Measurements from ENCODE around the gene GABBR1.

GABBR1 gene

GRCh38 chr6:29561606-29562181 lies 71.3 kb downstream of the GABBR1 start:
- no peak for DNase-seq

- no peak for DNase-seq
These were observed 71.9 kb downstream of the GABBR1 start for GRCh38 chr6:29561091-29561490.

- DNase-seq, result no peak
These were observed 73.3 kb downstream of the GABBR1 start, which contains the start of gene UBD for GRCh38 chr6:29559524-29560287. UBD (minus strand) TSS chr6:29559732; CDS start chr6:29559701, 31 bp downstream.

GRCh38 chr6:29558439-29559079 lies 74.4 kb downstream of the GABBR1 start:
- no peak for DNase-seq

DNA sequence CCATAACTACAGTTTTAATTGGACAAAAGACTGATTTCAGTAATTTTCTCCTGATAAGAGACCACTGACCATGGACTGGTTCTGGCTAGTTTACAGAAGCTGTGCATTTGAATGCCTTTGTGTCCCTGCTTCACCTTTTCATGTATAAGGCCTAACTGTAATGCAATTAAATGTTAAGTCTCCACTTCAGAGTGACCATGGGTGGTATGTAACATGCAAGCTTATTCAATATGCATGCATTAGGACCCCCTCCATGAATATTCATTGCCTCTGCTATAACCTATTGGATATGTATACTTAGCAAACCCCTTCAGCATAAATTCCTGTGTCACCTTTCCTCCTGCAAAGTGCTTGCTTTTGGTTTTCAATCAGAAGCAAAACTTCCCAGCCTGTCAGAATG lies 75.7 kb downstream of the GABBR1 start:
- DNase-seq, result no peak

GRCh38 chr6:29554764-29555163 lies 78.2 kb downstream of the GABBR1 start:
- no peak for DNase-seq

- peak; percentile 45 for DNase-seq
These were observed 79.5 kb downstream of the GABBR1 start for GRCh38 chr6:29553268-29554057.

DNA sequence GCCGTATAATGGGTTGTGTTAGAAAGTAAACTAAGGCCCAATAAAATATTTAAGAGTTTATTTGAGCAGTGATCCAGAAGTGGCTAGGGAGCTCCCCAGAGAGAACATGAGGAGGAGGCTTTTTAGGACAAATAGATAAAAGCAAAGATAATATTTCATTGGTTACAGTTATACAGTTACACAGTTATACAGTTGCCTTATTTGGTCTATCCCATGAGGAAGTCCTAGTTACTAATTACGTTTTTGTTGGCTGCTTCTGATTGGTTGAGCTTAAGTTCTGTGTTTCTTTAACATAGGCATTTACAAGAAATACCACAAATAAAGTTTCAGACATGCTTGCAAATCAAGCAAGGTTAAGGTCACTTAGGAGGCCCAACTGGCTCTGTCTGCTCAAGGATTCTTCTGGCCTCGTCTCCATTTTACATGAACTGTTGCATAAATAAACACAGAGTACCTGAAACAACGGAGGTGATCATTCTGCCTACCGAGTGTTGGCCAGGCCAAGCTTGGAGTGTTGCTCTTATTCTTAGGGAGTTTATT lies 80.4 kb downstream of the GABBR1 start:
- peak; percentile 78 for DNase-seq

DNA sequence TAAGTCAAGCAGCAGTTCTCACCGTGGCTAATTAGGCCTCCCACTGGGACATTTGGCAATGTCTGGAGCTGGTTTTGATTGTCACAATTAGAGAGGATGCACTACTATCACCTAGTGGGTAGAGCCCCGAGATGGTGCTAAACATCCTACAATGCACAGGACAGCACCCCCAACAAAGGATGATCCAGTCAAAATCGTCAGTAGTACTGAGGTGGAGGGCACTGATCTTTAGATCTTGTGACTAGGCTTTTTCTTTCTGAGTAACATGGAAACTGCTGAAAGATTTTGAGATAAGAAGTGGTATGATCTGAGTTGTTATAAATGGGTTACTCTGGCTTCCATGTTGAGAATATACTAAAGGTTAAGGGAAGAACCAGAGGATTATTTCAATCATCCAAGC lies 85.4 kb downstream of the GABBR1 start:
- DNase-seq, result no peak

DNA sequence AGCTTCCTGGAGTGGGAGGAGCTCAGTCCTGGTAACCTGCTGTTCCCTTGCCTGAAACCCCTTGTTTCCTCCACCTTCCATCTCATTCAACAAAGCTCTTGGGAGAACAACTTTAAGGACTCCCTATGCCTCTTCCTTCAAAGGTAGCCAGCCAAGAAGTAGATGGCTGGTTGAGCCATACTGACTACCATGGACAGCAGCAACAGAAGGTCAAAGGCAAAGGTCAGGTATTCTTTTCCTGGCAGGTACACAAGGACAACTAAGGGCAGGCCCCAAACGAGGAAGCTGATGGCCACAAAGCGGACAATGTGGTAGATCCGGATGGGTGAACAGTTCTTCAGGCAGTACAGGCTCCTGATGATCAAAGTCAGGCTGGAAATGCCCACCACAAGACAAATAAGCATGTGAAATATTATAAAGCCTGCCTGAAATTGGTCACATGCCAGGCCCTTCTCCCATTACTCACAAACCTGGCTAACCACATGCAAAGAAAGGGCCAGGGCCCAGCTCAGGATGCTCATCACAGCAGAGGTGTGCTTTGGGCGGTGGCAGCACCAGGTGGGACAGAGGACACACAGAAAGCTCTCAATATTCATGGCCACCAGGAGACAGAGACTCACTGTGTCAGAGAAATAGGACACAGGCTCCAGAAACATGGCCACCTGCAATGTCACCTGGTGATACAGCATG lies 95.1 kb downstream of the GABBR1 start:
- no peak for DNase-seq

DNA sequence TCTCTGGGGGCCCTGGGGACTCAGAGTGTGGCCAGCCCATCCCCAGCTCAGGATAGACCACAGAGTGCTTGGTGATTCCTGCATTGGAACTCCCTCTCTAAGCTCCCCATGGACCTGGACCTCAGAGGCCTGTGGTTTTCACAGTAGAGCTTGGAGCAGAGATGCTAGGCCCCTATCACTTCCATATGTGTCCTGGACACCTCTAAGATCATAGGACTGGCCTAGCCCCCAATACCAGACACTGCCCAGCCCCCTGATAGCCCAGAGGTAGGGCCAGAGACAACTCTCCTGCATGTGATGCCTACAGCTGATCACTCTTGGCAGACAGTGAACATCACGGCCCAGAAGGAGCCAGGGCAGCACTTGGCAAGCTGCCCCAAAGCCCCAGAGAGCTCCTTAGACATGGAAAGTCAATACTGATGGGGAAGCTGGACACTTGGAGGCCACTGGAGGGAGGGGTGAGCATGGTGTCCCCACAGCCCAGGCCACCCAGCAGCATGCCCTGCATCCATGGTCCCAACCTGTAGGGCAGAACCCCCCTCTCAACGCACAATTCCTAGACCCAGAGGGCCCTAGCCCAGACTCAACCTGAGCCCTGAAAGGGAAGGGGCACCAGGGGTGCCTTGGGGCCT lies 100.5 kb downstream of the GABBR1 start:
- no peak for DNase-seq

- DNase-seq, result no peak
These were observed 101.3 kb downstream of the GABBR1 start for GRCh38 chr6:29531668-29532067.

DNA sequence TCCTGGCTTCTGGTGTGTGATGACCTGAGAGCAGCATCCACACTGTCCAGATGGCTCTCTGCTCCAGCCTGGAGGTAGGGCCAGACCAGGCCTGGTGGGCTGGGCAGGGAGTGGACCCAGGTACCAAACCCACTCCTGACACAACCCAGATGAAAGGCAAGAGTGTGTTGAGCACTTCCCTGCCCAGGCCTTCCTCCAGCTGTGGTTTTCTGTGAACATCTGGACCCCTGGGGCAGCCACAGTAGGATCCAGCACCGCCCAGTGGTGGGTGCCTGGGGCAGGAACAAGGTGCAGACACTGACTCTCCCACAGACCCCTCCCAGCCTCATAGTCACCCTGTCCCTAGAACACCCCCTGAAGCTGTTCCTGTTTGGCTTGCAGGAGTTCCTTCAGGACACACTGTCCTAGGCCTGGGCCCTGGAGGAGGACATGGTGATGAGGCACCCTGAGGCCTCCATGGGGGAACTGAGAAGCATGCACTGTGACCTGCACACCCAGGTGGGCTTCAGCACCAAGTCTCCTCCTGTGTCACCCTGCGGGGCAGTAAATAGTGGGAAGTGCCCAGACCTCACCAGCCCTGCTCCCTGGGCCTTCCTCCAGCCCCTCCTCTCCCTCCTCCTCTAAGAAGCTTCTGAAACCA lies 102.2 kb downstream of the GABBR1 start:
- no peak for DNase-seq

- DNase-seq, result no peak
These were observed 103.0 kb downstream of the GABBR1 start for GRCh38 chr6:29529956-29530355.

DNA sequence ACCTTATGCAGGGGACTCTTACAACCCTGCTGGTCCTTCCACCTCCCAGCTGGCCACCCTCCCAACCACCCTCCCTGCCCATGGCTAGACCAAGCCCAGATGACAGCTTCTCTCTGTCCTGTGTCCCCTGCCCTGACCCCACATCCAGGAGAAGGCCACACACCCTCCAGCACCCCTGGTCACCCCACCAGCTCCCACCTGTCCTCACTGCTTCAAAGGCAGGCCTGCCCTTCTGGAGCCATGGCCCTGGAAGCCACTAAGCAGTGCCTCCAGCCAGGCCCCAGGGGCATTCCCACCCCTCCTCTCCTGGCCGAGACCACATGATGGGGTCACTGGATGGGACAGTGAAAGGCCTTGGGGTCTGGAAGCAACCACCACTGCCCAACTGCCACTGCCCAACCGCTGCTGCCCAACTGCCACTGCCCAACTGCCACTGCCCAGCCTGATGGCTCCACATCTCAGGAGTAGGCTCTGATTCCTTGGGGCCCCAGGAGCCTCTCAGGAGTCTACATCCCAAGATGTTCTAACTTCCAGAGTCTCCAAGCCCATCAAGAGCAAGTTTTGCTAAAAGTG lies 103.9 kb downstream of the GABBR1 start:
- DNase-seq, result no peak

GRCh38 chr6:29528300-29528931 lies 104.6 kb downstream of the GABBR1 start:
- no peak for DNase-seq

- no peak for DNase-seq
These were observed 105.4 kb downstream of the GABBR1 start for GRCh38 chr6:29527564-29527963.

GRCh38 chr6:29527126-29527525 lies 105.9 kb downstream of the GABBR1 start:
- DNase-seq, result no peak

GRCh38 chr6:29525311-29525639 lies 107.7 kb downstream of the GABBR1 start:
- DNase-seq, result no peak

DNA sequence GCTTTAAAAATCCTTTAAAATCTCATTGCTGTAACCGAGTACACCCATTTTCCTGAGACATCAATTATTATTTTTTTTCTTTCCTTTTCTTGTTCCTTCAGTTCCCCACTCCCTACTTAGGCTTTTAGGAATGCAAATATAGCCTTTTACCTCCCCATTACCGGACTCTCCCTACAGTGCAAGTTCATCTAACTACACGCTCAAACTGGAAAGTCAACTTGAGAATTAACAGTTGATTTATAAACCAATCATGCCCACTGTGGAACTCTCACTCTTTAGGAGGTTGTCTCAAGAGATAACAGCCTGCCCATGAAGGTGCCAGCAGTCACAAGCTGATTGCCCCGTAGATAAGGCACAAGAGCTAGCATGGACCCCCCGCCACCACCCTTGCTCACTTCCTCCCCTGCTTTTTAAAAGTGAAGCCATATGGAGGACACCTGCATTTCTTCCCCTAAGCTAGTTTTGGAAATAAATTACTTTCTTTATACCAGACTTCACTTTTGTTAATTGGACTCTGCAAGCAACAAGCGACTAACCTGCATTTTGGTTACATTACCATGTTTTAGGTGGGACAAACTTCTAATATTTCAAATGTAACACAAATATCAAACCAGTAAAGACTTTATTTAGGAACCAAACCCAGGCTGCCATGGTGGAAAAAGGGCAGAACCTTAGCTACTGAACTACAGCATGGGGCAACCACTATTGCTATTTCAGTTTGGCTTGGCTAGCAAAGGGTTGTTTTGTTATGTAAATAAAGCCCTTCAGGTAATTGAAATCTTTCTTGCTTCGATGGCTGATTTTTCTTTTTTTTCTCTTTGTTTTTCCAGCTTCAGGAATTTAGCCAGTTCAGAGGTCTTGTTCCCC lies 108.3 kb downstream of the GABBR1 start:
- DNase-seq, result no peak

Data from inflammatory macrophage treated with lipopolysaccharide for 4 hours (primary cell).